HG03135 (cell line): ENCODE measurements around the gene ARHGAP12.
"Not testable (repeated sequence)": the region's sequence is repeated elsewhere in the genome, so short reads cannot be mapped to it uniquely, and the experiment has no call there.

Experiments
- ATAC-seq: cut with Tn5 transposase; IDR thresholded peaks from one replicate; pipeline ENCODE4 v1.9.1; 2021; ENCODE audit warnings: mild to moderate bottlenecking, moderate library complexity; ENCODE audit not compliant: unreplicated experiment

ARHGAP12 gene

GRCh38 chr10:31928549-31929260 is at the start of gene ARHGAP12:
Gene ARHGAP12 (minus strand): TSS chr10:31928831. CDS start chr10:31908855, 19,976 bp downstream.
- ATAC-seq, result peak; percentile 74

- ATAC-seq, result no peak
These were observed 49.5 kb upstream of the ARHGAP12 start for GRCh38 chr10:31978156-31978483.

- ATAC-seq, result no peak
These were observed 49.0 kb upstream of the ARHGAP12 start for GRCh38 chr10:31977440-31978155.

- ATAC-seq, result no peak
These were observed 46.6 kb upstream of the ARHGAP12 start for GRCh38 chr10:31975157-31975765.

- ATAC-seq, result no peak
These were observed 45.9 kb upstream of the ARHGAP12 start for GRCh38 chr10:31974434-31975124.

GRCh38 chr10:31972519-31973041 is 43.9 kb upstream of the ARHGAP12 start:
- no peak for ATAC-seq

GRCh38 chr10:31969847-31970246 is 41.2 kb upstream of the ARHGAP12 start:
- ATAC-seq, result not testable (repeated sequence)

- no peak for ATAC-seq
These were observed 35.0 kb upstream of the ARHGAP12 start for GRCh38 chr10:31963589-31963980.

- ATAC-seq, result no peak
These were observed 34.4 kb upstream of the ARHGAP12 start for GRCh38 chr10:31962826-31963588.

GRCh38 chr10:31961277-31962074 is 32.8 kb upstream of the ARHGAP12 start:
- no peak for ATAC-seq

GRCh38 chr10:31959461-31960173 is 31.0 kb upstream of the ARHGAP12 start:
- no peak for ATAC-seq

GRCh38 chr10:31958856-31959255 is 30.2 kb upstream of the ARHGAP12 start:
- ATAC-seq, result no peak

- no peak for ATAC-seq
These were observed 27.7 kb upstream of the ARHGAP12 start for GRCh38 chr10:31956200-31956946.

GRCh38 chr10:31954410-31955191 is 26.0 kb upstream of the ARHGAP12 start:
- no peak for ATAC-seq

GRCh38 chr10:31953480-31953879 is 24.8 kb upstream of the ARHGAP12 start:
- no peak for ATAC-seq

GRCh38 chr10:31953080-31953479 is 24.4 kb upstream of the ARHGAP12 start:
- no peak for ATAC-seq

- no peak for ATAC-seq
These were observed 23.4 kb upstream of the ARHGAP12 start for GRCh38 chr10:31952066-31952465.

GRCh38 chr10:31949266-31949665 is 20.6 kb upstream of the ARHGAP12 start:
- no peak for ATAC-seq
